ENCODE results near the gene PCBP4.
"Not testable (repeated sequence)": the region's sequence is repeated elsewhere in the genome, so short reads cannot be mapped to it uniquely, and the experiment has no call there.

The PCBP4 gene

GRCh38 chr3:51995346-51996163 is 28.3 kb upstream of the PCBP4 start, which contains the start of gene RPL29:
Gene RPL29 (minus strand): TSS chr3:51995895. CDS start chr3:51995461, 434 bp downstream.
- TF ChIP-seq CTCF (IDR thresholded peaks at IDR 0.05; ENCODE audit: borderline replicate concordance, control extremely low read depth, extremely low read depth, insufficient read depth, missing control alignments) = no peak
- peak; percentile 95 for DNase-seq (ENCODE audit: low spot score)
- in situ Hi-C loops (cut with MboI; ENCODE audit: low sequenced_read_pairs, unreplicated experiment) = no loop called here

GRCh38 chr3:51994530-51994929 is 27.3 kb upstream of the PCBP4 start:
- DNase-seq (ENCODE audit: low spot score) = no peak
- TF ChIP-seq CTCF (IDR thresholded peaks at IDR 0.05; ENCODE audit: borderline replicate concordance, control extremely low read depth, extremely low read depth, insufficient read depth, missing control alignments) = no peak
- in situ Hi-C loops (cut with MboI; ENCODE audit: low sequenced_read_pairs, unreplicated experiment) = no loop called here

- in situ Hi-C loops (cut with MboI; ENCODE audit: low sequenced_read_pairs, unreplicated experiment); DNase-seq (ENCODE audit: low spot score): not testable (repeated sequence)
Observed at GRCh38 chr3:51993657-51994056, 26.4 kb upstream of the PCBP4 start.

- in situ Hi-C loops (cut with MboI; ENCODE audit: low sequenced_read_pairs, unreplicated experiment) = no loop called here
- TF ChIP-seq CTCF (IDR thresholded peaks at IDR 0.05; ENCODE audit: borderline replicate concordance, control extremely low read depth, extremely low read depth, insufficient read depth, missing control alignments) = no peak
- no peak for DNase-seq (ENCODE audit: low spot score)
Observed at GRCh38 chr3:51992017-51992682, 24.9 kb upstream of the PCBP4 start.

GRCh38 chr3:51990501-51990971 is 23.3 kb upstream of the PCBP4 start:
- DNase-seq (ENCODE audit: low spot score); in situ Hi-C loops (cut with MboI; ENCODE audit: low sequenced_read_pairs, unreplicated experiment): not testable (repeated sequence)

- DNase-seq (ENCODE audit: low spot score) = no peak
- TF ChIP-seq CTCF (IDR thresholded peaks at IDR 0.05; ENCODE audit: borderline replicate concordance, control extremely low read depth, extremely low read depth, insufficient read depth, missing control alignments) = no peak
- in situ Hi-C loops (cut with MboI; ENCODE audit: low sequenced_read_pairs, unreplicated experiment) = no loop called here
Observed at GRCh38 chr3:51988286-51989146, 21.3 kb upstream of the PCBP4 start.

- DNase-seq (ENCODE audit: low spot score) = no peak
- in situ Hi-C loops (cut with MboI; ENCODE audit: low sequenced_read_pairs, unreplicated experiment) = no loop called here
- TF ChIP-seq CTCF (IDR thresholded peaks at IDR 0.05; ENCODE audit: borderline replicate concordance, control extremely low read depth, extremely low read depth, insufficient read depth, missing control alignments) = no peak
Observed at GRCh38 chr3:51987568-51987967, 20.3 kb upstream of the PCBP4 start.
